ENCODE measurements around the gene B4GALT2.
A peak's percentile ranks its signal among the peaks of the same experiment; 100 is the strongest.

Gene B4GALT2

DNA sequence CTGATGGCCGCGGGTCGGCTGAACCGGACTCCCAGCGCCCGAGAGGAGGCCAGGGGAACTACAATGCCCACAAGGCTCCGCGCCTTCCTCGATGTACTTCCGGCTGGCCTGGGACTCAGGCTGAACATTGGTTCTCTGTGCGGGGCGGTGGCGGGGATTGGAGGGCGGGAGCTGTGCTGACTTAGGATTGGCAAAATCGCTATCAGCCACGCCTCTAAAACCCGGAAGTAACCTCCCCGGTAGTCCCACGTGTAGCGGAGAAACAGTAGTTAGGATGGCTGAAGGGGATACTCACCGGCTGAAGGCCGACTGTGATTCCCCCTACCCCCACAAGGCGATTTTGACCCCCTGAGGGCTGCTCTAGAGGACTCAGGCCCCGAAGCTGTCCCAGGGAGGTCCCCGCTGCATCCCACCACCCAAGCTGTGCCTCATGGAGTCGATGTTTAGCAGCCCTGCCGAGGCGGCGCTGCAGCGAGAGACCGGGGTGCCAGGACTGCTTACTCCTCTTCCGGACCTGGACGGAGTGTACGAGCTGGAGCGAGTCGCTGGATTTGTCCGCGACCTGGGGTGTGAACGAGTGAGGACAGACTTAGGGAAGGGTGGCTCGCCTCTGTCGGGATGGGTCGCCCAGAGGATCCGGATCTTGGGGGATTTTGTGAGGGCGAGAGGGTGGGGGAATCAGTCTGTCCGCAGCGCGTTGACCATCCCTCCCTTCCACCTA lies 9.1 kb upstream of the B4GALT2 start, which contains the start of gene DPH2:
Gene DPH2 (plus strand): TSS at position 265 of the 721 bp plus-strand sequence. CDS start 166 bp downstream, at position 431.
- peak; percentile 91 for DNase-seq

DNA sequence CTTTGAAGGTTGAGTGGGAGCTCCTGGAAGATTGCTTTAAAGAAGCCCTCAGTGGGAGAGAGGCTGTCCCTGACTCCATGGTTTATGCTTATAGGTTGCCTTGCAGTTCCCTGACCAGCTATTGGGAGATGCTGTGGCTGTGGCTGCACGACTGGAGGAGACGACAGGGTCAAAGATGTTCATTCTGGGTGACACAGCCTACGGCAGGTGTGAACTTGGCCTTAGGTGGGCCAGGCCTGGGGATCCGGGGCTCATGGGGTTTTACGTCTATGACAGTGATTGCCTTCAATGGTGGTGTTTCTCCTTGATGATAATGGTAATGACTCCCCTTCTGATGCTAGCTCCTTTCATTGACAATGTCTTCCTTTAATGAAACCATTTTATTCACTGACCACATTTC lies 8.5 kb upstream of the B4GALT2 start:
- no peak for DNase-seq

DNA sequence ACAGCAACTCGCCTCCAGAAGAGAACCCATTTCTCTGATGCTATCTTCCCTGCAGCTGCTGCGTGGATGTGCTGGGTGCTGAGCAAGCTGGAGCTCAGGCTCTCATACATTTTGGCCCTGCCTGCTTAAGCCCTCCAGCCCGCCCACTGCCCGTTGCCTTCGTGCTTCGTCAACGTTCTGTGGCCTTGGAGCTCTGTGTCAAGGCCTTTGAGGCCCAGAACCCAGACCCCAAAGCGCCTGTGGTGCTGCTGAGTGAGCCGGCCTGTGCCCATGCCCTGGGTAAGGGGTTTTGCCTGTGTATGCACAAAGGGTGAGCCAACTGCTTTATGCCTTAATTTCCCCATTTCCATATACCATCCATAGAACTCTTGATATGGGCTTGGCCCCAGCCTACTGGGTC lies 8.1 kb upstream of the B4GALT2 start:
- no peak for DNase-seq

DNA sequence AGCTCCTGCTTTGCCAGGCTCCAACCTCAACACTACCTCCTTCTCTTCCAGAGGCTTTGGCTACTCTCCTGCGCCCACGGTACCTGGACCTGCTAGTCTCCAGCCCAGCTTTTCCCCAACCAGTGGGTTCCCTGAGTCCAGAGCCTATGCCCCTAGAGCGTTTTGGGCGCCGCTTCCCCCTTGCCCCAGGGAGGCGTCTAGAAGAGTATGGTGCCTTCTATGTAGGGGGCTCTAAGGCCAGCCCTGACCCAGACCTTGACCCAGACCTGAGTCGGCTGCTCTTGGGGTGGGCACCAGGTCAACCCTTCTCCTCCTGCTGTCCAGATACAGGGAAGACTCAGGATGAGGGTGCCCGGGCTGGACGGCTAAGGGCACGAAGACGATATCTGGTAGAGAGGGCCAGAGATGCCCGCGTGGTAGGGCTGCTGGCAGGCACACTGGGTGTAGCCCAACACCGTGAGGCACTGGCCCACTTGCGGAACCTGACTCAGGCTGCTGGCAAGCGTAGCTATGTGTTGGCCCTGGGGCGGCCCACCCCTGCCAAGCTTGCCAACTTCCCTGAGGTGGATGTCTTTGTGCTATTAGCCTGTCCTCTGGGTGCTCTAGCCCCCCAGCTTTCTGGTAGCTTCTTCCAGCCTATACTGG lies 7.6 kb upstream of the B4GALT2 start:
- DNase-seq = no peak

DNA sequence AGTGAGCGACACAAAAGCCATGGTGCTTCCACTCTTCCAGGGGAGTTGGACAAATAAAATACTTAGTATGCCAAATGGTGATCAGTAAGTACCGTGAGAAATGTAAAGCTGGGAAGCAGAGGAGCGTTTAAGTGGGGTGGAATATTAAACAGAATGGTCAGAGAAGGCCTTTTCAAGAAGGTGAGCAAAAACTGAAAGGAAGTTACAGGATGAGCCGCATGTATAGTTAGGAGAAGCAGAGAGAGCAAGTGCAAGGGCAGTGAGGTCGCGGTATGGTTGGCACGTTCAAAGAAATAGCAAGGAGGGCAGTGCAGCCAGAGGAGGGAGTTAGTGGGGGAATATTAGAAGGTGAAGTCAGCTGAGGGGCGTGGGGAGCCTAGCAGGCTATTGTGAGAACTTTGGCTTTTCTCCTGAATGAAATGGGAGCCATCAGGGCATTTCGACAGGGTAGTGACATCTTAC lies 5.0 kb upstream of the B4GALT2 start:
- DNase-seq = no peak

DNA sequence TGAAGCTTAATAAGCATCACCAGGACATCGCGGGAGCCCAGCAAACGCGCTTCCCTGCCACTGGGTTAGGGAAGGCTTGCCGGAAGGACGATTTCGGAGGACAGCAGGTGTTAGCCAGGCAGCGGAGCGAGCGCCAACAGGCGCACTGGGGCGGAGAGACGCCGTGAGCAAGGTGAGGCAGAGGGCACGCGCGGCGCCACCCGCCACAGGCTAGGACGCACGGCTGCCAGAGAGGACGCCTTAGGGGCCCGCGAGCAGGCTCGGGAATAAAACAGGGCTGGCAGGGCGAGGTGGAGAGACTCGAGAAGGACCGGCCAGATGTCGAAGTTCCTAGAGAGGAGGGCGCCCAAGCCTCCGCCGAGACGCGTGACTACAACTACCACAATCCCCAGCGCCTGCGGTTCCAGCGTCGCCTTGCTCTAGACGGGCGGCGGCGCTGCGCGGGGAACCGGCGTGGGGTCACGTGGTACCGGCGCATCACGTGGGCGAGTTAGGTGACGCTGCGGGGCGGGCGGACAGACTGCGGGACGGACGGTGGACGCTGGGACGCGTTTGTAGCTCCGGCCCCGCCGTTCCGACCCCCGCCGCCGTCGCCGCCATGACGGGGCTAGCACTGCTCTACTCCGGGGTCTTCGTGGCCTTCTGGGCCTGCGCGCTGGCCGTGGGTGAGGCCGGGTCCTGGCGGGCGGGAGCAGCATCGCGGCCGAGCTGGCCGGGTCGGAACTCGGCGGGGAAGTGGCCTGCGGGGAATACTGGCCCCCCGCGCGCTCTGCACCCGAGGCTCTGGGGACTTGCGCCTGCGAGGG lies 4.4 kb upstream of the B4GALT2 start, which contains the start of gene ATP6V0B:
Gene ATP6V0B (plus strand): TSS at position 518 of the 806 bp plus-strand sequence. CDS start 81 bp downstream, at position 599.
- DNase-seq = peak; percentile 88

DNA sequence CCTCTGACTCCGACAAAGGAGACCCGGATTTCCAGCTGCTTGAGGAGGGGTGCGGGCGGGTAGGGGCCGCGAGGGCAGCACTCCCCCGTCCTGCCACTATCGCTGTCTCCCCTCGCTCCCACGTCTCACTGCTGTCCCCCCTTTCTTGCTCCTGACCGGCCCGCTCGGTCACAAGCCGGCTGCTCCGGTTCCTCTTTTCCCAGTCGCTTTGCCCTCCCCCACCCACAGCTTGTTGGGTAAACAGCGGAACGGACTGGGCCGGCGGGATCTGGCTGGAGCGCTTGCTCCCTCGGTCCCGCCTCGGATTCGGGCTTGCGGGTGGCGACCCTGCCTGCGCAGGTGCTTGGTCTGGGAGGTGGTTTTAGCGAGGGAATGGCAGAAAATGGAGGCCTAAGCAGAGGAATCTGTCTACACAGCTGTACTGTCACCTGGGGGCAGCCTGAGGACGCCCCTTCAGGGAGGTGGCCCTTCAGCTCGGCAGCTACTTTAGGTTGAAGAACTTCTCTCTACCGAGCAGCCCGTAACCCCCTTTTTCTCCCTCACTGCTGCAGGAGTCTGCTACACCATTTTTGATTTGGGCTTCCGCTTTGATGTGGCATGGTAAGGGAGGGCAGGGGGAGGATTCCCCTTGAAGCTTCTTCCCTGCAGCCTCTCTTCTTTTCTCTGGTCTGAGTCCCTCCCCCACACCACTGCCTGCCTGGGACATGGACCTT lies 3.6 kb upstream of the B4GALT2 start:
- no peak for DNase-seq

DNA sequence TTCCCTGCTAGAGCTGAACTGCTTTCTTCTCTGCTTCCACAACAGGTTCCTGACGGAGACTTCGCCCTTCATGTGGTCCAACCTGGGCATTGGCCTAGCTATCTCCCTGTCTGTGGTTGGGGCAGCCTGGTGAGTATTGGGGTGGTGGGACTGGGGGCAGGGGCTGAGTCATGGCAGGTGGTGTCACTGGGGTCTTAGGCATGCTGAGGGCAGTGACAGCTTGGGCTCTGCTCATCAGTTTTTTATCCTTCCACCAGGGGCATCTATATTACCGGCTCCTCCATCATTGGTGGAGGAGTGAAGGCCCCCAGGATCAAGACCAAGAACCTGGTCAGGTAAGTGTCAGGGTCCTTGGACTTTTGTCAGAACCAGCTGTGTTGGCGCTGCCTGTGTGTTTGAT lies 3.0 kb upstream of the B4GALT2 start:
- DNase-seq = no peak

DNA sequence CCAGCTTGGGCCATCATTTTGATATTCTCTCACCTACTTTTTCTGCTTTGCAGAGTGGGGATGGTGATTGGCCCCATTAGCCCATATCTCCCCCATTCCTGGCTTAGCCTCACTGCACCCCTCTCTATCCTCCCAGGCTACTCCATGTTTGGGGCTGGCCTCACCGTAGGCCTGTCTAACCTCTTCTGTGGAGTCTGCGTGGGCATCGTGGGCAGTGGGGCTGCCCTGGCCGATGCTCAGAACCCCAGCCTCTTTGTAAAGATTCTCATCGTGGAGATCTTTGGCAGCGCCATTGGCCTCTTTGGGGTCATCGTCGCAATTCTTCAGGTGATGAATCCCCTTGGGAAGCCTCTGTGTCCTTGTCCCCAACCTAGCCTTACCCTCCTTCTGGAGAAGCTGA lies 2.1 kb upstream of the B4GALT2 start:
- DNase-seq = no peak

DNA sequence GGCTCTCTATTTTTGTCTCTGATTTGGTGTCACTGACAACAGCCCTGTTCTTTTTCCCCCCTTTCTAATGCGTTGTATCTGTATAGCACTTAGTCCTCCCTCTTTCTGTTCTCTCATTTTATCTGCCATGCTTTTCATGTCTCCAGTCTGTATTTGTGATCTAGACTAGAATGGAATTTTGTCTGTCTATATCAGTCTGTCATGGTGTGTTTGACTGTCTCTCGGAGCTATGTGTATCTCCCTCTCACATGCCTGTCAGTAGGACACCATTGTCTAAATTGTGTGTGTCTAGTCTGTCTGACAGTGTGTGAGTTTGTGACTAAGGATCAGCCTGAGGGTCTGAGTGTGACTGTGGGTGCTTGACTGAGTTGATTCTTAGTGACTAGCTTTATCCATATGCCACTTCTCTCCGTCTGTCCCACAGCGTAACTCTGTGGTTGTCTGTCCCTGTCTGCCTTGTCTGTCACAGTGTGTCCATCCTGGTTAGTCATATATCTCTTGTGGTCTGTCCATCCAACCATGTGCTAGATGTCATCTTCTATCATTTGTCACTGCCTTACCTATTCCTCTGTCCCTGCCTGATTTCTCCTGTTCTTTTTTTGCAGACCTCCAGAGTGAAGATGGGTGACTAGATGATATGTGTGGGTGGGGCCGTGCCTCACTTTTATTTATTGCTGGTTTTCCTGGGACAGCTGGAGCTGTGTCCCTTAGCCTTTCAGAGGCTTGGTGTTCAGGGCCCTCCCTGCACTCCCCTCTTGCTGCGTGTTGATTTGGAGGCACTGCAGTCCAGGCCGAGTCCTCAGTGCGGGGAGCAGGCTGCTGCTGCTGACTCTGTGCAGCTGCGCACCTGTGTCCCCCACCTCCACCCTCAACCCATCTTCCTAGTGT lies 1.4 kb upstream of the B4GALT2 start:
- no peak for DNase-seq

DNA sequence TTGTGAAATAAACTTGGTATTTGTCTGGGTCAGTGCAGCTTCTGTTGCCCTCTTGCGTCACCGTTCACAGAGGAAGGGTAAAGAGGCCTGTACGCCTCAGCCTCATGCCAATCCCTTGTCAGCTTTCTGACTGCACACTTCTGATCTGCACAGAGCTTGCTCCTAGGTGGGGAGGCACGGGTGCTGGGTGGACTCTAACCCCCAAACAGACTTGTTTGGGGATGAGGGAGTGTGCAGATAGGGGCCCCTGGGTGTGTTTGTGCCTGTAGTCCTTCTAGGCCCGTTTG lies 803 bp upstream of the B4GALT2 start:
- DNase-seq = no peak

DNA sequence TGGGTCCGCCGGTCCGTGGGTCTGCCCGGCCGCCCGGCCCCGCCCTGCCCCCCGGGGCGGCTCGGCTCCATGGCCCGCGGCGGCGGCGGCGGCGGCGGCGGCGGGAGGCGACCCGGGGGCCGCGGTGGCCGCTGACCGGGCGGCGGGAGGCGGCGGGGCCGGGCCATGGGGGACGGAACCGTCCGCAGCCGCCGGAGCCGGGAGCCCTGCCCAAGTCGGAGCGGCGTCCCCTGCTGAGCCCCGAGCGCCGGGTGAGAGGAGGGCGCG lies 184 bp downstream of the B4GALT2 start:
- no peak for DNase-seq

DNA sequence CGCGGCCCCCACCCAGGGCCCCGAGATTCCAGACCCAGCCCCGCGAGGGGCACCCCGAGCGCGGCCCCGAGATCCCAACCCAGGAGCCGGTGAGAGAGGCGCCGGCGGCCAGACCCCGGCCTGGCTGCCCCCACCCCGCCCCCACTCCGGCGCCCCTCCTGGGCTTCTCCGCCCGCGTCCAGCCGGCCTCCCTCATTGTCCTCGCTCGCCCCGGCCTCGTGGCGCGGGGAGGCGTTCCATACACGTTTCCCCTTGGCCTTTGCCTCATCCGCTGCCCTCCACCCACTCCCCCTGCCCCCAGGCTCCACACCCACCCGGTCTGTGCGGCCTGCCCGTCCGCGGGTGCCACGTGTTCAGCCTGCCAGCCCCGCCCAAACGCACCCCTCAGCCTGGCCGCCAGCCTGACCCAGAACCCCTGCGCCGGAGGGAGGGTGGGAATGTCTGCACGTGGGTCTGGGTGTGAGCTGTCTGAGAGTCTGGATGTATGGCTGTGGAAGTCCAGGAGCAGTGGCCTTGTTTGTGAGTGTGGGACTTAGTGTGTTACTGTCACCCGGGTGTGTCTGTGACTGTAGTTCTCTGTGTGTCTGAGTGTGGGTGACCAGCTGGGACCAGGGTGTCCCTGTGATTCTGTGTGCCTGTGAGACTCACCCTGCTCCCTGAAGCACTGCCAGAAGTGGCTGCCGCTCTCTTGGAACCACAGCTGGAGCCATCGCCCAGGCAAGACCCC lies 681 bp downstream of the B4GALT2 start:
- peak; percentile 42 for DNase-seq

DNA sequence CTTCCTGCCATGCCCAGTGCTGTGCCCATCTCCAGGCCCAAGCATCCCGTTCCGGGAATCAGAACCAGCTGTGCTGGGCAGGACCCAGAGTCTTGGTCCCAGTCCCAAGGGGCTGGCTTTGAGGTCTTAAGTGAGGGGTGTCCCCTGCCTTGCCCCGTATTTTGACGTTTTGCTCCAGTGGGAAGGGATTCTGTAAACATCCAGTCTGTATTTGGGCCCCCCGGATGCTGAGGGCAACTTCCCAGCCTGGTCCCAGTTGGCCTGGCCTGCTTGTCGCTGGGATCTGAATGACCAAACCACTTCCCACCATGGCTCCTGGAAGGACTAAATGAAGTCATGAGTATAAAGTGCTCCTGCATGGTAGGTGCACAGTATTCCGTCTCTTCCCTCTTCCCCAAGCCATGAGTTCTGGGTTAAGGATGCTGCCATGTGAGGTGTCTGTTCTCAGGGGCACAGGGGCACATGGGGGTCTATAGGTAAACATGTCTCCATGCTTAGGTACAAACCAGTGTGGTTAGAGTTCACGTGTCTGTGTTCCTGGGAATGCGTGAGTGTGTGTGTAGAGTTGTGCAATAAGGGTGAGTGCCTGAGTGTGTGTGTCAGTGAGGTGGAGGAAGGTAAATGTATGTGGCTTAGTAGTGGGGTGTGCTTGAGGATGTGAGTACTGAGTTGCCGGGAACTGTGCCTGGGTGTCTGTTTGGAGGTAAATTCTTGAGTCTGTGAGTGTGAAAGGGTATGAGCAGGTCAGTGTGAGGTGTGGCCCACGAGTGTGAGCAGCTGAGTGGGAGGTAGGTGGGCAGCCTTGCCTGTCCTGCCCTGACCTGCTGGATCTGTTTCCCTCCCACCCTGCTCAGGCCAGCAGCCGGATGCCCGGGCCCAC lies 1.5 kb downstream of the B4GALT2 start:
- no peak for DNase-seq

DNA sequence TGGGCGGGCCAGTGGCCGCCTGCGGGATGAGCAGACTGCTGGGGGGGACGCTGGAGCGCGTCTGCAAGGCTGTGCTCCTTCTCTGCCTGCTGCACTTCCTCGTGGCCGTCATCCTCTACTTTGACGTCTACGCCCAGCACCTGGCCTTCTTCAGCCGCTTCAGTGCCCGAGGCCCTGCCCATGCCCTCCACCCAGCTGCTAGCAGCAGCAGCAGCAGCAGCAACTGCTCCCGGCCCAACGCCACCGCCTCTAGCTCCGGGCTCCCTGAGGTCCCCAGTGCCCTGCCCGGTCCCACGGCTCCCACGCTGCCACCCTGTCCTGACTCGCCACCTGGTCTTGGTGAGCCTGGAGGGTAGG lies 2.1 kb downstream of the B4GALT2 start:
- no peak for DNase-seq

DNA sequence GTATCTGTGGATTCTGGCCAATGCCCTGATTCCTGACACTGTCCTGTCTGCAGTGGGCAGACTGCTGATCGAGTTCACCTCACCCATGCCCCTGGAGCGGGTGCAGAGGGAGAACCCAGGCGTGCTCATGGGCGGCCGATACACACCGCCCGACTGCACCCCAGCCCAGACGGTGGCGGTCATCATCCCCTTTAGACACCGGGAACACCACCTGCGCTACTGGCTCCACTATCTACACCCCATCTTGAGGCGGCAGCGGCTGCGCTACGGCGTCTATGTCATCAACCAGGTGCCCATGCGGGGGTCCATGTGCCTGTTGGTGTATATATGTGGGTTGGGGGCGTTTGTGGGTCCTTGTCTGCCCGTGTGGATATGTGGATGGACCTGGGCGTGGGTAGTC lies 2.6 kb downstream of the B4GALT2 start:
- no peak for DNase-seq

DNA sequence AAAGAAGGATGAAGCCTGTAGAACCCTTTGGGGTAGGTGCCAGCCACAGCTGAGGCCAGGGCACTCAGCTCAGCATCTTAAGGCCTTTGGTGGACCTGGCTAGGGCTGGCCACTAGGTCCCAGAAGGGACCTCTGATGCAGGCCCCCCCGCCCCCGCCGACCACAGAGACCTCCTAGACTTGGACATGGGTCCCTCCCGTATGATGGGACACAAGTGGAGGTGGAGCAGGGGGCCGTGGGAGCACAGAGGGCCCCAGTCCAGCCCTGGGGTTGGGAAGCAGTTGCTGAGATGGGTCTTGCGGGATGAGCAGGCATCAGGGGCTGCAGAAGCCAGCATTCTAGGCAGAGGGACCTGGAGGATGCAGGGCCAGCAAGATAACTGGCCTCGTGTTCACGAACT lies 3.2 kb downstream of the B4GALT2 start:
- DNase-seq = no peak

DNA sequence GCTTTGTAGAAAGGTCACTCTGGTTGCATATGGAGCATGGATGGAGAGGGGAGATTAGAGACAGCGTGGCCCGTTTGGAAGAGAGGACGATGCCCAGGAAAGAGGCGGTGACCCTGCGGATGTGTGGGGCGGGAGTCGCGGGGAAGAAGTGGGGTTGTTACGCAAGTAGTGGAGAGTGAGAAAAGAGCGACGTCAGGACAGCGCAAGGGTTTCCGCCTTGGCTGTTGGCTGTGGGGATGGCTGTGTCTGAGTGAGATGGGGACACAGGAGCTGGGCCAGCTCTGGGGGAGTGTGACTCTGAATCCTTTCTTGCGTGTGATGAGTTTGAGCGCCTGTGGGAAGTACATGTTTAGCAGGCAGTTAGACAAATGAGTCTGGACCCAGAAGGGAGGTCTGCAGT lies 3.8 kb downstream of the B4GALT2 start:
- no peak for DNase-seq

DNA sequence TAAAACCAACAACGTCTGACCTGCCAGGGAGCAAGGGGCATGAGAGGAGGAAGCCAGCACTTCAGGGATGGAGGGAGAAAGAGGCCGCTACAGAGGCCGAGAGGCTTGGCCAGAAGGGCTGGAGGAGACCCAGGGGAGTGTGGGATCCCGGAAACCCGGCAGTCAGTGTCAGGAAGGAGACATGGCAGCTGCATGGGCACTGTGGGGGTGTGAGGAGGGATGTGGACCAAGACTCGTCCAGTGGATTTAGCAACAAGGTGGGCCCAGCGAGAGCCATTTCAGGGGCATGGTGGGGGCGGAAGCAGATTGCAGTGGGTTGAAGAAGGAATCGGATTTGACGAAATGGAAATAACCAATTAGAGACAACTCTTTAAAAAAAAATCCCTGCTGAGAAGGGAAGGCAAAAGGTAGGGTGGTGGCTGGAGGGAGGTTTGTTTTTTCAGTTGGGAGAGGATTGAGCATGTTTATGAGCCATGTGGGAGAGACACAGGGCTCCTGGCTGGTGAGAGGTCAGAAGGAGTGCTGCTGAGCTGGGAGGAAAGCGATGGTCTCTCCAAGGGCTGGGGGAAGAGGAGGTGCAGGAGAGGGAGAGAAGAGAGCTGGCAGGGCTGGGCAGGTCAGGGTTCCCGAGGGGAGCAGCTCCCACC lies 4.4 kb downstream of the B4GALT2 start:
- no peak for DNase-seq

DNA sequence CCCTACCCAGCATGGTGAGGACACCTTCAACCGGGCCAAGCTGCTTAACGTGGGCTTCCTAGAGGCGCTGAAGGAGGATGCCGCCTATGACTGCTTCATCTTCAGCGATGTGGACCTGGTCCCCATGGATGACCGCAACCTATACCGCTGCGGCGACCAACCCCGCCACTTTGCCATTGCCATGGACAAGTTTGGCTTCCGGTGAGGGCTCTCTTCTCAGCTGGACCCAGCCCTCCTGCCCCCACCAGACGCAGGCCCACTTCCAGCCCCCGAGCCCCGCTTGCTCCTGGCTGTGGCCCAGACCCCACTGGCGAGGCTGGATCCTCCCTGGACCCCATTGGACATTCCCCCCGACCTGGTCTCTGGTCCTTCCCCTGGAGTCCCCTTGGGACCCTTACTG lies 5.8 kb downstream of the B4GALT2 start:
- DNase-seq = no peak

Data from T1000 (cell line).